Measurements from ENCODE around the gene SLC38A10.

SLC38A10 gene

DNA sequence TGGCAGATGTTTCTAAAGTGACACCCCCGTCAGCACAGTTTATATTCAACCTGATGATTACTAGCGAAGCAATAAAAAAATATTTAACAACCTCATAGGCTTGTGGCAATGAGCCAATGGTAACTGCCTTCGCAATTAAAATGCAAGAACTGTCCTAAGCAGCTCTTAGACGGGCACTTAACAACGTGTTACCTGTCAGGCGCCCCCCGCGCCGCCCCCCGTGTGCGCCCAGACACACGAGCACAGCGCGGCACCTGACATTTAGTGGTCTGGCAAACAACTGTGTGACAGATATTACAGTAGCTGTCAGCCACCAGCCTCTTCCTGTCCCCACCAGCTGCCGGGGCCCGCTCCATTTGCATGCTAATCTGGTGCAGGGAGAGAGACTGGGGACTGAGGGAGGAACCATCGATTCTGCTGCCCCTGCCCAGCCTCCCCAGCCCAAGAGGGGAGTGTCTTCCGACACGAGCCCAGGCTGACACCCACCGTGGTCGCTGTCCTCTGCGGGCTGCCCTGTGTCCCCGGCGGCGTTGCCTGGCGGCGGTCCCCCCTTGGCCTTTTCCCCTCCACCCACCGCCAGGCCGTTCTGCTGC is 43.3 kb downstream of the SLC38A10 start:
- no peak for DNase-seq

DNA sequence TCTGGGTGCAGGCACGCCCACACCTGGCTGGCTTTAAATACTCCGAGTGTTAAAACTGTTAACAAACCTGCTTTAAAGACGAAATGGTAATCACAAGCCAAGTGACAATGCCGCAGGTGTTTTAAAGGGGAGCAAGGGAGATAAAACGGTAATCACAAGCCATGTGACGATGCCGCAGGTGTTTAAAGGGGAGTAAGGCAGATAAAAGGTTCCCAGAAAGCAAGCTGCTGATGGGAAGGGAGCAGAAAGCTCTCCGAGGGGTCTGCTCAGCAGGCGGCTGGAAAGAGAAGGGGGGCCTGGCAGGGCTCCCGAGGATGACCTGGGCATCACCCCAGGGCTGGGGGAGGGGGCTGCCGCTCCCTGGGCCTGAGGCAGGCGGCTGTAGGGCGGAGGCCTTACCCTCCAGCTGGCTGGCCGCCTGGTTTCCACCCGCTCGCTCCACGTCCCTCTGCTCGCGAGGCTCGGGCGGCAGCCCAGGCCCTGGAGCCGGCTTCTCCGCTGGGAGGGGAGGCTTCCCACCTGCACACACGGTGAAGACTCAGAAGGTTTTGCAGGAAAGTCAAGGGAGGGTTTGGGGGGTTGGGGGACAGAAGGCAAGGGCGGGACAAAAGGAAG is 43.9 kb downstream of the SLC38A10 start:
- no peak for DNase-seq

DNA sequence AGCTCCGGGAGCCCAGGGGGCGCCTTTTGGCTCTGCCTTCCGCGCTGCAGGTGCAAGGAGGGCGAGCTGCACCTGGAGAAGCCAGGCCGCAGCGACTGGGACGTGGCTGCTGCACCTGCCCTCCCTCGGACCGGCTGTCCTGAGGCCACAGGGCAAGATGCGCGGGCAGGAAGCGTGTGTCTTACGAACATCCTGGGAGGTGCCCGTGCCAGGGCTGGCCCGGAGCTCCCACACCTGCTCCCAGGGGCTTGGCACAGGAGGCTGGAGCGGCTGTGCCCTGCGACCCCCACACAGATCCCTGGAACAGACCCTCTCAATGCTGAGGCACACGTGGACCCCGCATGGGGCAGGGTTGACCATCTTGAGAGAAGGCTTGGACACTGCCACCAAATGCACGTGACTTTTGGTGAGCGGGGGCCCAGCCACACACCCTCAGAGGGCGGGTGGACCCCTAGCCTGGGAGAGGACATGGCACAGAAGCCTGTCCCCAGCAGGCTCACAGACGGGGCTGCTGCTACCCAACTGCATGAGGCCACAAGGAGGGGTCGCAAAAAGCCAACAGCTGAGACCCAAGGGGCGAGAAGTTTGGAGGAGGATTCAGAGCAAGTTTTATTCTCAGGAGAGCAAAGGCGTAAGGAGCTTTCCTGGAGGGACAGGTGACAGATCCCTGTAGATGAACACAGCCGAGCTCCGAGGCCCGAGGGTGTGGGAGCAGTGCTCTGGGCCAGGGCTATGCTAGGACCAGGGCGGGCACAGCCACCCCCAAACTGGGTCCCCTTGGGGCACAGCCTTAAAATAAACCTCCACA is 44.6 kb downstream of the SLC38A10 start:
- no peak for DNase-seq

- DNase-seq, result no peak
These were observed 45.7 kb downstream of the SLC38A10 start for GRCh38 chr17:81249223-81250040.

- DNase-seq, result no peak
These were observed 46.5 kb downstream of the SLC38A10 start for GRCh38 chr17:81248649-81249048.

DNA sequence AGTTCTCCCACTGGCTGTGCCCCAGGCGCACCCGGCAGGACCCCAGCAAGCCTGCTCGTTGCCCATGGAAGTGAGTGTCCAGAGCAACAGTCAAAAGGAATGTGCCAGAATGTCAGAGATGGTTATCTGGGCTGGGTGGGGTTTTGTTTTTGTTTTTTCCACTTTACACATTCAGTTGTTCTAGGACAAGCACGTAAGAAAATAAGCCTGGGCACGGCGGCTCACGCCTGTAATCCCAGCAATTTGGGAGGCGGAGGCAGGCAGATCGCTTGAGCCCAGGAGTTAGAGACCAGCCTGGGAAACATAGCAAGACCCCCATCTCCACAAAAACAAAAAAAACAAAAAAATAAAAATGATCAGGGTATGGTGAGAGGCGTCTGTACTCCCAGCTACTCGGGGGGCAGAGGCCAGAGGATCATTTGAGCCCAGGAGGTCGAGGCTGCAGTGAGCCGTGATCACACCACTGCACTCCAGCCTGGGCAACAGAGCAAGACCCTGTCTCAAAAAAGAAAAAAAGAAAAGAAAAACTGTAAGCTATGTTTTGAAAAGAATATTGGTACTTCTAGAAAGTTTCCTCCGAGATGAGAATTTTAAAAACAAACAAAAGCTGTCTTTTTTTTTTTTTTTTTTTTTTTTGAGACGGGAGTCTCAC is 47.6 kb downstream of the SLC38A10 start:
- no peak for DNase-seq

GRCh38 chr17:81246679-81247338 is 48.3 kb downstream of the SLC38A10 start:
- no peak for DNase-seq

DNA sequence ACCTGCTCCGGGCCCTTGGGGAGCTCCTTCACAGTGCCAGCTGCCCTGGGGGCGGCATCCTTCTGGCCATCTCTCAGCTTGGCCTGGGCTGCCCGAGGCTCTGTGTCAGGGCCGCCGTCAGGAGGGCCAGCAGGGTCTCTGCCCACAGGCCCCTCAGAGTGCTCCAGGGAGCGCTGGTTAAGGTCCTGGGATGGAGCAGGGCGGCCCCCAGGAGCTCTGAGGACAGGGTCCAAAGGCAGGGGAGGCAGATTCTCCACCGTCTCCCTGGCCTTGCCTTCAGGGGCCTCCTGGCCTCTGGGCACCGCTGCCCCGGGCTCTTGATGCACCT is 48.8 kb downstream of the SLC38A10 start:
- DNase-seq, result no peak

DNA sequence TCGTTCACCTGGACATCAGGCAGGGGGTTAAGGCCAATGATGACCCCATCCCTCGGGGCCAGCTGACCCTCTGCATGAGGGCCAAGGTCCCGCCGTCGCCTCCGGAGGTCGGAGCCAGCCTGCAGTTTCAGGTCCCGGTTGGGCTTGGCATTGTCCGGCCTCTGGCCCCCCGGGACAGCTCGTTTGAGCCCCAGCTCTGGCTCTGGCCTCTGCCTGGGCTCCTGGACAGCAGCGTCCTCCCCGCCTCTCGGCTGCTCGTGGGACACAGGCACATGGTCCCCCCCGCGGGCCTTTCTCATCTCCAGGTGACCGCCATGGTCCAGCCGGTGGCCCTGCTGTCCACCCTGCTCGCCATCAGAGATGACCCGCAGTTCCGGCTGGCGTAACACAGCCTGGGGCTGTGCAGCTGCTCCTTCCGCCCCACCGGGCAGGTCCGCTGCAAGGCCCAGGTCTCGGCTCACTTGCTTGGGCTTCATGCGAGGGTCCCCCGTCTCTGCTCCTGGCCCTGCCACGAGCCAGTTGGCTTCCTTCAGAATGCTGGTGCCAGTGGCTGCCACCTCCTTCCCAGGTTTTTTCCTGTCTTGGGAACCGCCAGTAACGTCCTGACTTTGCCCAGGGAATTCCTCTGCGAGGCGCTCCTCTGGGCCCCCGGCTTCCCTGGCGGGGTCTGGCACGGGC is 49.3 kb downstream of the SLC38A10 start:
- no peak for DNase-seq

GRCh38 chr17:81245024-81245664 is 50.0 kb downstream of the SLC38A10 start:
- DNase-seq, result no peak

DNA sequence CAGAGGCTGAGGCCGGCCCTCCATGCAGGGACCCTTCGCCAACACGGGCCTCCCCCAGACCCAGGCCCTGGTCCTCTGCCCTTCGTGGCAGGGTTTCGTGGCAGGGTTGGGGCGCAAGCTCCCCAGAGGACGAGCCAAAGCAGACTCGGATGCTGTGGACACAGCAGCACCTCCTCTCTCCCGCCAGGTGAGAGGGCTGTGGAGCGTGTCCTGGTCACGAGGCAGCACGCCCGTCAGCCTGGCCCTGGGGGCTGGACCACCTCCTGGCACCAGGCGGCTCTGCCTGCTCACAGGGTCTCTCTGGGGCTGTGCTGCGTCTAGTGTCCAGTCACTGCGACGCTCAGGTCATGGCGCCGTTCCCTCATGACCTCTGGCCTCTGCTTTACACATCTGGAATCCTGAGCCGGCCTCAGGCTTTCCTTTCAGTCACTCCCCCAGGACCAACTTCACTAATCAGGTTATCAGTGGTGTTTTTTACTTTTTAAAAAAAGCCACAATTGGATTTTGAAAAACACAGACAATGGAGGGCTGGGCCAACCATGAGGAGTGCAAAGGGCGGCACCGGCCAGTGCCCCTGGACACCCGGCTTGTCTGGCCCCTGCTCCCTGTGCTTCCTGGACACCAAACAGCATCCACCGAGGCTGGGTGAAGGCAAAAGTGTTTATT is 50.6 kb downstream of the SLC38A10 start:
- no peak for DNase-seq

- no peak for DNase-seq
These were observed 51.8 kb downstream of the SLC38A10 start for GRCh38 chr17:81243333-81243664.

GRCh38 chr17:81242421-81243332 is 52.4 kb downstream of the SLC38A10 start:
- no peak for DNase-seq

DNA sequence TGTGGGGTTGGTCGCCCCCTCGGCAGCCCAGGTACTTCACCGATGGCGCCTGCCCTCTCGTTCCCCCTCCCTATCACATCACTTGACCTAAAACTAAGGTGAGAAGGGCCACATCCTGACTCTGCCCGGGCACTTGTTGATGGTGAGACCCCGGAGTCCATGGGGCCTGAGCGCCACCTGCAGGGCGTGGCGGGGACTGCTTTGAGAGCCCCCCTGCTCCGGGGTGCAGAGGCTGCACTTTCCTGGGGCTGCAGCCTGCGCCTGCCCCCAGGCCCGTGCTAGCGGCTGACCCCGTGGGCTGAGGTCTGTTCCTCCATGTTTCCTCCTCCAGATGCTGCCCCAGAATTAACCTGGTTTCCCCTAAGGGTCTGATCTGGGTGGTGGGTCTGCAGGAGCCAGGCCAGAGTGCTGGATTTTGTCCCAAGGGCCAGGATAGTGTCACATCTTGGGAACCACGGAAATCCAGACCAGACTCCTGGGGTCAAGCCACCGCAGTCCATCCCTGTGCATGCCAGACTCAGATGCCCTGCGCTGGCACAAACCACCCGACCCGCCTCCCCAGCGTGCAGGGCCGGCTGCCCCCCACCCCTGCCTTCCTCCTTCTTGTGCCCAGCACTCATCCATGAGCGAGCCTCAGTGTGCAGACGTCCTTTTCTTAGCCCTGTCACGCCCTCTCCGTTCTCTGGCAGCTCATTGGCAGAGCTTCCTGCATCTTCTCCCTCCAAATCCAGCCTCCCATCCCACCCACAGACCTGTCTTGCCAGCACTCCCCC is 53.3 kb downstream of the SLC38A10 start:
- DNase-seq, result peak; percentile 31

DNA sequence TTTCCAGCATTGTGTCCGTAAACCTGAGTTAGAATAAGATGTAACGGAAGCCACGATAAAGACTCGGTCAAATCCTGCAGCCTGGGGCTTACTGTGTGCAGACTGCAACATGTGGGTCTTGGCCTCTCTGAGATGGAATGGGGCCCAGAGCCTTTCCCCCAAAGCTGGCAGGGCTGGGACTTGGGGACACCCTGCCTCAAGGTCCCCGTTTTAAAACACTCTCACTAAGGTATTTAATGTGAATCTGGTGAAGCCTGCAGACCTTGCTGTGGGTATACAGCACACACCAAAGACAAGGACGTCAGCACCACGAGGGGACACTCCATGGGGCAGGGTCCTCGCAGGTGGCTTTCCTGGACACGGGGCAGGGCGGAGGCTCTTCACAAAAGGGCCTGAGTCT is 53.9 kb downstream of the SLC38A10 start:
- no peak for DNase-seq

DNA sequence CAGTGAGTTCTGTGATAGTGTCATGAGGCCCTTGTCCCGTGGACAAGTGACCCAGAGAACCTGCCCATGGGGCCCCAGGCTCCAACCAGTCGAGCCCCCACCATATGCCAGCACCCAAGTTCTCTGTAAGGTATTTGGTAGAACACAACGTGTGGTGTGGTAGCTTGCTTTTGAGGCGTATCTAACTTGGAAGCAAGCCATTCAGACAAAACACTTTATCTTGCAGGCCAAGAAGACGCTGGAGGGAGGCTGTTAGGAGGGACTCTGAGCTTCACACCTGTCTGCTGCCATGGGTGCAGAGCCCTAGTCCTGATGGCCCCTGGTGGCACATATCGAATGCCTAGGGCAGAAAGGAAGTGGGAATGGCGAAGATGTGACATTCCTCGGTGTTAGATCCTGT is 54.3 kb downstream of the SLC38A10 start:
- no peak for DNase-seq

DNA sequence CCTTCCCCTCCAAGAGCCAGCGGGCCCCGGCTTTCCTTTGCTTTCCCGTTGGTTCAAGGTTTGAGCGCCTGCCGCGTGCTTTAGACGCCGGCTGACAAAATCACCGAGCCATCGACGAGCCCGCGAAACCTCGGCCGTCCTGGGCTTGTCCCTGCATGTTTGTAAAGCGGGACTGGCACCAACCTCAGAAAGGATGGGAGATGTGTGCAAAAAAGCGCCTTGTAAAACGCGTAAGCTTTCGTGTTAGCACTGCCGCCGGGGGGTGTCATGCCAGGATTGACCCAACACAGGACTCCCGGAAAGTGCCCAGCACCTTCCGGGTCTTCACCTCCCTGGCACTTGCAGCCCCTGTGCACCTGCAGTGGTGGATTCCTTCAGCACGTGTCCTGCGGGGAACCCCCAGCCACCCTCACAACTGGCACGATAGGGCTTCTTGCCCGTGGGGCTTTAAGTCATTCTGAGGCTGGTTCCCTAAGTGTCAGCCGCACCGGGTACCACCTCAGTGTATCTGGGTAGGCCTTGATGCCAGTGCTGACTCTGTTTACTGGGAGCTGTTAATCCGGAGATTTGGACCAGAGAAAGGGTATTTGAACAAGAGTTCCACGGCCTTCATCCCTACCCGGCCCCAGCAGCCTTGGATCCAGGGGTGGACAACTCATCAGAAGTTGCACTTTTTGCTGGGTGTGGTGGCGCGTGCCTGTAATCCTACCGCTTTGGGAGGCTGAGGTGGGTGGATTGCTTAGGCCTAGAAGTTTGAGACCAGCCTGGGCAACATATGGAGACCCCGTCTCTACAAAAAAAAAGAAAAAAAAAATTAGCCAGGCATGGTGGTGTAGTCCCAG is 55.2 kb downstream of the SLC38A10 start:
- DNase-seq, result no peak
